Stimulated activated CD8-positive, alpha-beta memory T cell treated with anti-CD3 and anti-CD28 coated beads, Interleukin-4, amount 100 ng/mL, for 48 hours (primary cell): ENCODE data around the gene SCD.
"Not testable (repeated sequence)": the region's sequence is repeated elsewhere in the genome, so short reads cannot be mapped to it uniquely, and the experiment has no call there.

Experiments used
- DNase-seq: peaks from one replicate; pipeline ENCODE4 v3.0.0-alpha.2; 2020

The SCD gene

GRCh38 chr10:100346765-100347567 lies at the start of gene SCD:
Gene SCD (plus strand): TSS chr10:100347233. CDS start chr10:100347505, 272 bp downstream.
- DNase-seq: peak; percentile 87

GRCh38 chr10:100297242-100297641 lies 49.8 kb upstream of the SCD start:
- DNase-seq: no peak

- not testable (repeated sequence) for DNase-seq
Measured at GRCh38 chr10:100301123-100301522, 45.9 kb upstream of the SCD start.

- no peak for DNase-seq
Measured at GRCh38 chr10:100303724-100304319, 43.2 kb upstream of the SCD start.

GRCh38 chr10:100304414-100304813 lies 42.6 kb upstream of the SCD start:
- DNase-seq: no peak

GRCh38 chr10:100306861-100307260 lies 40.2 kb upstream of the SCD start:
- no peak for DNase-seq

- DNase-seq: no peak
Measured at GRCh38 chr10:100307684-100308083, 39.3 kb upstream of the SCD start.

- no peak for DNase-seq
Measured at GRCh38 chr10:100311298-100311697, 35.7 kb upstream of the SCD start.

GRCh38 chr10:100315615-100316014 lies 31.4 kb upstream of the SCD start:
- DNase-seq: no peak

- DNase-seq: no peak
Measured at GRCh38 chr10:100318207-100318606, 28.8 kb upstream of the SCD start.

GRCh38 chr10:100319707-100320402 lies 27.2 kb upstream of the SCD start:
- no peak for DNase-seq

- no peak for DNase-seq
Measured at GRCh38 chr10:100325158-100325557, 21.9 kb upstream of the SCD start.

- DNase-seq: no peak
Measured at GRCh38 chr10:100327007-100327717, 19.9 kb upstream of the SCD start.

- no peak for DNase-seq
Measured at GRCh38 chr10:100327718-100328009, 19.4 kb upstream of the SCD start.

GRCh38 chr10:100328198-100328597 lies 18.8 kb upstream of the SCD start:
- DNase-seq: no peak

GRCh38 chr10:100330079-100330478 lies 17.0 kb upstream of the SCD start, which contains the start of gene PKD2L1:
Gene PKD2L1 (minus strand): TSS chr10:100330228. CDS start chr10:100330103, 125 bp downstream.
- no peak for DNase-seq

GRCh38 chr10:100333106-100333505 lies 13.9 kb upstream of the SCD start:
- no peak for DNase-seq

- no peak for DNase-seq
Measured at GRCh38 chr10:100333661-100334440, 13.2 kb upstream of the SCD start.

GRCh38 chr10:100334762-100335161 lies 12.3 kb upstream of the SCD start:
- DNase-seq: no peak

GRCh38 chr10:100338434-100339036 lies 8.5 kb upstream of the SCD start:
- DNase-seq: peak; percentile 90

- DNase-seq: no peak
Measured at GRCh38 chr10:100339236-100339635, 7.8 kb upstream of the SCD start.
